H1 (cell line): ENCODE data around the gene ATG7. TPM values are rescaled to one million over a fixed set of nuclear protein-coding genes. Genes with fewer than 3 reads are reported as not detected.

Experiments
- CTCF ChIA-PET: fragments of 300-600 bp; sonication (Branson Sonifier 250); formaldehyde crosslinking; loops from one replicate; lab custom pipeline; 2021; ENCODE audit not compliant: partially characterized antibody; lab: Charles Lee
- POLR2A ChIA-PET: fragments of 300-600 bp; sonication (Branson Sonifier 250); formaldehyde crosslinking; loops from one replicate; lab custom pipeline; 2021; ENCODE audit warnings: inconsistent platforms; ENCODE audit not compliant: partially characterized antibody; lab: Charles Lee
- DNase-seq, 2 experiments: peaks; one replicate each; pipeline versions ENCODE4 v3.0.0 to v3.0.0-alpha.2; 2010 to 2022; ENCODE audit warnings: low spot score in 2 of 2, low read depth in 1 of 2, mixed read lengths in 1 of 2
- FAIRE-seq: peaks from 2 replicates; lab custom pipeline; 2011; peaks lifted over from hg19 to GRCh38; lab: Jason Lieb, UNC
- H2AFZ ChIP-seq: 2 replicates; pipeline ENCODE4 v1.8.1; 2012; ENCODE audit warnings: low read length, inconsistent platforms
- H2AK5ac ChIP-seq: 2 replicates; pipeline ENCODE4 v1.6.1; 2013; ENCODE audit warnings: low read depth, low read length
- H2BK120ac ChIP-seq: replicated peaks from 2 replicates; pipeline ENCODE3; 2013; ENCODE audit warnings: low read depth, low read length, inconsistent platforms
- H2BK12ac ChIP-seq: 2 replicates; pipeline ENCODE4 v1.6.1; 2013; ENCODE audit warnings: low read depth, low read length
- H2BK15ac ChIP-seq: 2 replicates; pipeline ENCODE4 v1.6.1; 2013; ENCODE audit warnings: low read length
- H2BK20ac ChIP-seq: 2 replicates; pipeline ENCODE4 v1.6.1; 2013; ENCODE audit warnings: low read length
- H2BK5ac ChIP-seq: 2 replicates; pipeline ENCODE4 v1.6.1; 2013; ENCODE audit warnings: low read depth, low read length
- H3K14ac ChIP-seq: 2 replicates; pipeline ENCODE4 v1.6.1; 2013; ENCODE audit warnings: inconsistent platforms; ENCODE audit not compliant: insufficient read length
- H3K18ac ChIP-seq: 2 replicates; pipeline ENCODE4 v1.6.1; 2013; ENCODE audit warnings: low read length; ENCODE audit errors: extremely low read depth
- H3K23ac ChIP-seq: 2 replicates; pipeline ENCODE4 v1.6.1; 2013; ENCODE audit warnings: inconsistent platforms; ENCODE audit not compliant: insufficient read length
- H3K23me2 ChIP-seq: 2 replicates; pipeline ENCODE4 v1.6.1; 2013; ENCODE audit warnings: low read depth, low read length
- H3K27ac ChIP-seq: 2 replicates; pipeline ENCODE4 v1.6.1; 2011; ENCODE audit warnings: low read depth, low read length, inconsistent platforms
- H3K27me3 ChIP-seq, 4 experiments: replicated peaks in 1 of 4; 1 replicate in 1 of 4; 2 replicates in 3 of 4; pipeline versions ENCODE4 v1.6.1 to v1.8.1; 2011 to 2013; ENCODE audit warnings: low read length in 3 of 4, mild to moderate bottlenecking in 3 of 4, inconsistent platforms in 2 of 4, mixed read lengths in 2 of 4, moderate library complexity in 1 of 4; ENCODE audit not compliant: control insufficient read depth in 3 of 4, insufficient read depth in 3 of 4; ENCODE audit errors: extremely low read depth in 1 of 4
- H3K36me3 ChIP-seq, 4 experiments: 2 replicates each; pipeline versions ENCODE4 v1.6.1 to v1.8.1; 2011 to 2013; ENCODE audit warnings: mild to moderate bottlenecking in 4 of 4, low read length in 3 of 4, moderate library complexity in 2 of 4, control low read depth in 1 of 4, inconsistent platforms in 1 of 4; ENCODE audit not compliant: insufficient read depth in 4 of 4, control insufficient read depth in 2 of 4
- H3K4ac ChIP-seq: replicated peaks from 2 replicates; pipeline ENCODE3; 2013; ENCODE audit warnings: low read length, low read depth, mixed read lengths, inconsistent platforms; ENCODE audit not compliant: insufficient read length
- H3K4me1 ChIP-seq, 4 experiments: replicated peaks in 1 of 4; 1 replicate in 1 of 4; 2 replicates in 3 of 4; pipeline versions ENCODE4 v1.6.1 to v1.8.1; 2011 to 2013; ENCODE audit warnings: low read length in 3 of 4, inconsistent platforms in 2 of 4, mixed read lengths in 1 of 4; ENCODE audit not compliant: insufficient read depth in 4 of 4, control insufficient read depth in 3 of 4
- H3K4me2 ChIP-seq, 2 experiments: 2 replicates each; pipeline versions ENCODE4 v1.6.1 to v1.8.1; 2011 to 2013; ENCODE audit warnings: low read depth in 2 of 2, low read length in 2 of 2, control low read depth in 1 of 2, inconsistent platforms in 1 of 2, mild to moderate bottlenecking in 1 of 2; ENCODE audit not compliant: insufficient read depth in 1 of 2
- H3K4me3 ChIP-seq, 4 experiments: fragments of 200-600, 300-600 bp in 1 of 4; sonication (generic), shearing (Covaris generic), sonication (Bioruptor Twin) in 1 of 4; 2 replicates each; pipeline versions ENCODE4 v1.5.1 to v1.8.1; 2011 to 2016; ENCODE audit warnings: low read length in 4 of 4, low read depth in 3 of 4, control low read depth in 2 of 4, inconsistent platforms in 2 of 4, mild to moderate bottlenecking in 2 of 4, mixed read lengths in 1 of 4, moderate library complexity in 1 of 4; ENCODE audit not compliant: insufficient read depth in 2 of 4; ENCODE audit errors: extremely low read depth in 1 of 4
- H3K56ac ChIP-seq: replicated peaks from 2 replicates; pipeline ENCODE3; 2013; ENCODE audit warnings: low read depth, mild to moderate bottlenecking, mixed read lengths, low read length, inconsistent platforms; ENCODE audit not compliant: insufficient read length
- H3K79me1 ChIP-seq: 2 replicates; pipeline ENCODE4 v1.6.1; 2013; ENCODE audit warnings: low read depth, low read length, control low read depth
- H3K79me2 ChIP-seq, 2 experiments: 2 replicates each; pipeline versions ENCODE4 v1.6.1 to v1.8.1; 2012 to 2013; ENCODE audit warnings: low read length in 2 of 2, mild to moderate bottlenecking in 2 of 2, inconsistent platforms in 1 of 2; ENCODE audit not compliant: insufficient read depth in 2 of 2, control insufficient read depth in 1 of 2
- H3K9ac ChIP-seq, 4 experiments: replicated peaks in 1 of 4; 1 replicate in 1 of 4; 2 replicates in 3 of 4; pipeline versions ENCODE4 v1.6.1 to v1.8.1; 2011 to 2013; ENCODE audit warnings: low read depth in 3 of 4, low read length in 3 of 4, control low read depth in 2 of 4, mild to moderate bottlenecking in 2 of 4, moderate library complexity in 2 of 4, inconsistent platforms in 1 of 4; ENCODE audit errors: extremely low read depth in 1 of 4
- H3K9me3 ChIP-seq, 2 experiments: 2 replicates each; pipeline versions ENCODE4 v1.6.1 to v1.8.1; 2012 to 2013; ENCODE audit warnings: mild to moderate bottlenecking in 2 of 2, moderate library complexity in 2 of 2, control low read depth in 1 of 2, inconsistent platforms in 1 of 2, low read depth in 1 of 2, low read length in 1 of 2, mixed read lengths in 1 of 2; ENCODE audit not compliant: insufficient read depth in 2 of 2
- H4K20me1 ChIP-seq, 2 experiments: replicated peaks in 1 of 2; 2 replicates each; pipeline versions ENCODE3 to v1.8.1; 2011 to 2013; ENCODE audit warnings: inconsistent platforms in 2 of 2, low read length in 2 of 2, mild to moderate bottlenecking in 1 of 2; ENCODE audit not compliant: insufficient read depth in 2 of 2, control insufficient read depth in 1 of 2
- H4K5ac ChIP-seq: 2 replicates; pipeline ENCODE4 v1.6.1; 2013; ENCODE audit warnings: low read length, low read depth, mixed read lengths, inconsistent platforms; ENCODE audit not compliant: insufficient read length
- H4K8ac ChIP-seq: 2 replicates; pipeline ENCODE4 v1.8.0; 2013; ENCODE audit warnings: mild to moderate bottlenecking, moderate library complexity, low read length, inconsistent platforms; ENCODE audit not compliant: insufficient read depth; ENCODE audit errors: extremely low read depth
- H4K91ac ChIP-seq: replicated peaks from 2 replicates; pipeline ENCODE3; 2013; ENCODE audit warnings: low read length, mixed read lengths, inconsistent platforms; ENCODE audit not compliant: insufficient read length
- CBX5 ChIP-seq: fragments of 300-800, 300-1000 bp; sonication (generic); IDR thresholded peaks from 2 replicates; pipeline ENCODE4 v1.7.1; 2016; ENCODE audit warnings: antibody characterized with exemption, low read length, low read depth
- EP300 ChIP-seq, 2 experiments: IDR thresholded peaks; 1 replicate in 1 of 2; 2 replicates in 1 of 2; pipeline ENCODE4 v1.6.1; 2011 to 2012; ENCODE audit warnings: low read depth in 2 of 2, low read length in 2 of 2, mild to moderate bottlenecking in 2 of 2, borderline replicate concordance in 1 of 2, inconsistent platforms in 1 of 2, moderate library complexity in 1 of 2
- RBBP5 ChIP-seq: IDR thresholded peaks from 2 replicates; pipeline ENCODE4 v1.7.1; 2012; ENCODE audit warnings: low read depth, mild to moderate bottlenecking, inconsistent platforms, low read length, moderate library complexity, borderline replicate concordance
- SUZ12 ChIP-seq: fragments of 200-600 bp; sonication (generic); IDR thresholded peaks from 2 replicates; pipeline ENCODE4 v1.6.1; 2012; ENCODE audit warnings: mild to moderate bottlenecking, inconsistent platforms, low read length, moderate library complexity, mixed read lengths
- WGBS, 2 experiments: shearing (Covaris generic) in 1 of 2; methylation state at CpG; one replicate each; pipeline versions ENCODE4 v1.1.6 to v1.1.7; 2013 to 2015; ENCODE audit warnings: low lambda C conversion rate in 2 of 2, mixed read lengths in 2 of 2, inconsistent platforms in 1 of 2, low coverage in 1 of 2, missing lambda C conversion rate in 1 of 2; ENCODE audit not compliant: insufficient replicate concordance in 2 of 2, insufficient coverage in 1 of 2, insufficient read length in 1 of 2; ENCODE audit errors: extremely low coverage in 1 of 2, missing lambda C conversion rate in 1 of 2; 5-methylcytosine and 5-hydroxymethylcytosine counted together
- polyA plus RNA-seq, 7 experiments: library from polyadenylated mRNA; depleted of rRNA in 3 of 7; stranded (reverse) in 5 of 7; unstranded in 2 of 7; fragments of >200 nt in 5 of 7; fragments of 200-250 nt in 2 of 7; gene quantifications; 1 replicate in 5 of 7; 2 replicates in 1 of 7; 4 replicates in 1 of 7; pipeline versions ENCODE4 v1.2.1 to v1.2.3, GENCODE V29; 2011 to 2013; ENCODE audit warnings: missing spikeins in 2 of 7, mixed read lengths in 2 of 7
- total RNA-seq: library from RNA; stranded (reverse); fragmentation: NEBNext Ultra II Directional; extraction: Animal tissue kit (Norgen Biotek cat#: 25700); gene quantifications from 2 replicates; pipeline ENCODE4 v1.2.1, GENCODE V29; 2021

The ATG7 gene
- total and polyA plus RNA-seq, 2 of the 8 experiments (the other 6 are each of a cell fraction or from before 2014, with no cell fraction given), result 15.0 to 19.1 TPM

GRCh38 chr3:11423868-11424267 lies 151.7 kb downstream of the ATG7 start:
- Histone ChIP-seq H3K23me2 (no peaks in the 10 kb centered on the region), H3K4ac (no peak overlapping the region), H3K18ac (no peak overlapping the region), H2BK20ac (no peak overlapping the region), H2AK5ac (no peak overlapping the region), H3K27ac (no peak overlapping the region), H2BK5ac (no peak overlapping the region), H4K5ac (no peak overlapping the region), H3K36me3 (no peaks in the 10 kb centered on the region), H2BK15ac (no peak overlapping the region), H2BK120ac (no peak overlapping the region), H3K4me3 (no peak overlapping the region), H3K4me1 (no peaks in the 10 kb centered on the region), H3K9me3 (no peaks in the 10 kb centered on the region), H3K27me3 (no peaks in the 10 kb centered on the region), H4K8ac (peak overlapping the region; percentile 63; the same call in 1 of the 2 replicates), H3K4me2 (no peak overlapping the region), H4K20me1 (no peaks in the 10 kb centered on the region), H3K9ac (no peak overlapping the region), H3K14ac (no peak overlapping the region), H3K79me2 (no peaks in the 10 kb centered on the region), H2BK12ac (no peak overlapping the region), H2AFZ (no peak overlapping the region), H3K23ac (no peak overlapping the region), H3K79me1 (no peaks in the 10 kb centered on the region), H4K91ac (no peak overlapping the region), H3K56ac (no peak overlapping the region)
- ChIA-PET POLR2A (interaction anchor here (0.9 kb wide), 1 partner anchor 192 kb away, joined by 3 read pairs; no protein-coding TSS in a partner anchor), CTCF (no interaction called here)
- WGBS, 2 experiments, result 95% methylated on average over 6 of the region's 6 CpGs; no CpG with 5 or more reads in 1 of the 2 experiments
- FAIRE-seq, result no peak
- no peak for DNase-seq
- TF ChIP-seq EP300 (IDR thresholded peaks at IDR 0.05; ENCODE audit: borderline replicate concordance in 1 of 2, low read depth in 2 of 2, low read length in 2 of 2) (no peak), CBX5 (no peak), SUZ12 (no peak), RBBP5 (no peak)
